Measurements from ENCODE around the gene BRD9.
"Not testable (repeated sequence)": the region's sequence is repeated elsewhere in the genome, so short reads cannot be mapped to it uniquely, and the experiment has no call there.

BRD9 gene

DNA sequence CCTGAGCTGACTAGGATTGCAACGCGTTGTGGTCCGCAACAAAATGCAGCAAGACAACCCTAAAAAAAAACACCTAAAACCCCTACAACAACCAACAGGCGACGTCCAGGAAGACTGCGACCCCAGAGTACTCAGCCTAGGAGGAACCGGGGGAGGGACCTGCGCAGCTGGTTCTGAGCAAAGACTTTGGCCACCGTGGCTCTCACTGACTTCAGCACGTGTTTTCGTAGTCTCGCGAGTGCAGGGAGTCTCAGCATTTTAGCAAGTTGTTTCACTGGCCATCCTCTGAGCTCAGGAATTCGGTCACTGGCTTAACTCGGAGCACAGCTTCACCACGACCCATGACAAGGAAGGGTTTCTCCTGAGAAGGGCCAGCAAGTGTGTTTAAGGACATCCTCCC lies 33.2 kb downstream of the BRD9 start:
- no peak for DNase-seq (ENCODE audit: low read depth in 2 of 2)

DNA sequence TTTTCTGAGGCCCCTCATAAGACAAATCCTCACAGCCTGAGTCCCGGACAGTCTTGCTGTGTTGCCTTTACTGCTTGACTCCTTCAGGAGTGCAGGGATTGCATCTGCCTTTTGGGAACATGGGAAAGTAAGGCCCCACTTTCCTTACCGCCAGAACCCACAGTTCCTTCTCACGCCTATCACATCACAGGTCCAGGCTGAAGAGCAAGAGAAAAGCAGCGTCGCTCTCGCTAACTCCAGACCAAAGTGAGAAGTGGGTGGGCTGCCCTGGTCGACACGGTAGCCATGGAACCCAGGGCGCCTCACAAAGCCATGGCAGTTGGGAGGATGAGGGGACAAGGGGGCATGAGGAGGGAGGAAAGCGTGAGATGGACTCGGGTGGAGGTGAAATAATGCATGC lies 33.9 kb downstream of the BRD9 start:
- no peak for DNase-seq (ENCODE audit: low read depth in 2 of 2)

DNA sequence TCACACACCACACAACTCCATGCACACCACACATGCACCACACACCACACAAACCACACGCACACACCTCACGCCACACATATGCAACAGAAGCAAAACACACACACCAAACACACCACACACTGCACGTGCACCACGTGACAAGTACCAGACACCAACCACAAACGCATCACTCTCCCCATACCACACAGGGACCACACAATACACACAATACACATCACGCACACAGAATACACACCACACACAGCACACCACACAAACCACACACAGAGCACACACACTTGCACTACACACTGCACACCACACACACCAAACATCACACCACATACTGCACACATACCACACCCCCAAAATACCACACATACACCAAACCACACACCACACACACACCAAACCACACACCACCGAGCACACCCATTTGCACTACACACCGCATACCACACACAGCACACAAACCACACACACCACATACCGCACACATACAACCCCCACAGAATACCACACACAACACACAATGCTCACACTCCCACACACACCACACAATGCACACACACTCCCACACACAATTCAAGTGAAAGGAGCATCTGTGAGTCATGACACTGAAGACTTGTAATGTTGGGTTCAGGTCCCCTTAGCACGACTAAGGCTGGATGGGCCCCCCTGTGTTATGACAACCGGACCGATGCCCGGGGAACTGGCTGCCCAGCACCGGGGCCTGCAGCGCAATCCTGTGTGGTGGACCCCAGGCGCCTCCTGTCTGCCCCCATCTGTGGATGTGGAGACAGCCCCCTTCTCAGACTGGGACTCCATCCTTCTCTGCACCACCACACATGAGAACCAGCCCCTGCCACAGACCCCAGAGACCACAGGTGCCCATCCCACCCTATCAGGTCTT lies 35.8 kb downstream of the BRD9 start:
- DNase-seq (ENCODE audit: low read depth in 2 of 2) = no peak

DNA sequence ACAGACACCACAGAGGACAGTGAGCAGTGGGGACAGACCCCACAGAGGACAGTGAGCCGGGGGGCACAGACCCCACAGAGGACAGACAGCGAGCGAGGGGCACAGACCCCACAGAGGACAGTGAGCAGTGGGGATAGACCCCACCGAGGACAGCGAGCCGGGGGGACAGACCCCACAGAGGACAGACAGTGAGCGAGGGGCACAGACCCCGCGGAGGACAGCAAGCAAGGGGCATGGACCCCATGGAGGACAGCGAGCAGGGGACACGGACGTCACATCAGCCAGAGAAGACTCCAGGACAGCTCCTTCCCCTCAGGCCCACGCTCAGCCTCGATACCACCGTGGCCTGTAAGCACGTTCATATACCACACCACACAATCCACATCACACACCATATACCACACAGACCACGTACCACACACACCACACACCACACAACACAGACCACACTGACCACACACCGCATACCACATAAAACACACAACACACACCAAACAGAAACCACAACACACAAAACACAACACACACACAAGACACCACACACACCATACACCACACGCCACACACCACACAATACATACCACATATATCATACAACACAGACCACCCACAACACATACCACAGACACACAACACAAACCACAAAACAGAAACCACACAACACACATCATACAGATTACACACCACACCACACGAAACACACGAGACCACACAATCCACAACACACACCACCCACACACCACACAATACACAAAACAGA lies 36.6 kb downstream of the BRD9 start:
- DNase-seq (ENCODE audit: low read depth in 2 of 2) = no peak

DNA sequence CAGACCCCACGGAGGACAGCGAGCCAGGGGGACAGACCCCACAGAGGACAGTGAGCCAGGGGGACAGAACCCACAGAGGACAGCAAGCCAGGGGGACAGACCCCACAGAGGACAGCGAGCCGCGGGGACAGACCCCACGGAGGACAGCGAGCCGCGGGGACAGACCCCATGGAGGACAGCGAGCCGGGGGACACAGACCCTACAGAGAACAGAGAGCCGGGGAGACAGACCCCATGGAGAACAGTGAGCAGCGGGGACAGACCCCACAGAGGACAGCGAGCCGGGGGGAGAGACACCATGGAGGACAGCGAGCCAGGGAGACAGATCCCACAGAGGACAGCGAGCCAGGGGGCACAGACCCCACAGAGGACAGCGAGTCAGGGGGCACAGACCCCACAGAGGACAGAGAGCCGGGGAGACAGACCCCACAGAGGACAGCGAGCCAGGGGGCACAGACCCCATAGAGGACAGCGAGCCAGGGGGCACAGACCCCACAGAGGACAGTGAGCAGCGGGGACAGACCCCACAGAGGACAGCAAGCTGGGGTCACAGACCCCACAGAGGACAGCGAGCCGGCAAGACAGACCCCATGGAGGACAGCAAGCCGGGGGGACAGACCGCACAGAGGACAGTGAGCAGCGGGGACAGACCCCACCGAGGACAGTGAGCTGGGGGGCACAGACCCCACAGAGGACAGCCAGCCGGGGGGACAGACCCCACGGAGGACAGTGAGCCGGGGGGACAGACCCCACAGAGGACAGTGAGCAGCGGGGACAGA lies 37.4 kb downstream of the BRD9 start:
- DNase-seq (ENCODE audit: low read depth in 2 of 2) = no peak

DNA sequence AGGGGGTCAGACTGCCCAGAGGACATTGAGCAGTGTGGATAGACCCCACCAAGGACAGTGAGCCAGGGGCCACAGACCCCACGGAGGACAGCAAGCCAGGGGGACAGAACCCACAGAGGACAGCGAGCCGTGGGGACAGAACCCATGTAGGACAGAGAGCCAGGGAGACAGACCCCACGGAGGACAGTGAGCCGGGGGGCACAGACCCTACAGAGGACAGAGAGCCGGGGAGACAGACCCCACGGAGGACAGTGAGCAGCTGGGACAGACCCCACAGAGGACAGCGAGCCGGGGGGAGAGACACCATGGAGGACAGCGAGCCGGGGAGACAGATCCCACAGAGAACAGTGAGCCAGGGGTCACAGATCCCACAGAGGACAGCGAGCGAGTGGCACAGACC lies 38.4 kb downstream of the BRD9 start:
- DNase-seq (ENCODE audit: low read depth in 2 of 2) = no peak

DNA sequence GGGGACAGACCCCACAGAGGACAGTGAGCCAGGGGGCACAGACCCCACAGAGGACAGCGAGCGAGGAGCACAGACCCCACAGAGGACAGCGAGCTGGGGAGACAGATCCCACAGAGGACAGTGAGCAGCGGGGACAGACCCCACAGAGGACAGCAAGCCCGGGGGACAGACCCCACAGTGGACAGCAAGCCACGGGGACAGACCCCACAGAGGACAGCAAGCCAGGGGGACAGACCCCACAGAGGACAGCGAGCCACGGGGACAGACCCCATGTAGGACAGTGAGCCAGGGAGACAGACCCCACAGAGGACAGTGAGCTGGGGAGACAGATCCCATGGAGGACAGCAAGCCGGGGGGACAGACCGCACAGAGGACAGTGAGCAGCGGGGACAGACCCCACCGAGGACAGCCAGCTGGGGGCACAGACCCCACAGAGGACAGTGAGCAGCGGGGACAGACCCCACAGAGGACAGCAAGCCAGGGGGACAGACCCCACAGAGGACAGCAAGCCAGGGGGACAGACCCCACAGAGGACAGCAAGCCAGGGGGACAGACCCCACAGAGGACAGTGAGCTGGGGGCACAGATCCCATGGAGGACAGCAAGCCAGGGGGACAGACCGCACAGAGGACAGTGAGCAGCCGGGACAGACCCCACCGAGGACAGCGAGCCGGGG lies 39.0 kb downstream of the BRD9 start:
- DNase-seq (ENCODE audit: low read depth in 2 of 2) = not testable (repeated sequence)

DNA sequence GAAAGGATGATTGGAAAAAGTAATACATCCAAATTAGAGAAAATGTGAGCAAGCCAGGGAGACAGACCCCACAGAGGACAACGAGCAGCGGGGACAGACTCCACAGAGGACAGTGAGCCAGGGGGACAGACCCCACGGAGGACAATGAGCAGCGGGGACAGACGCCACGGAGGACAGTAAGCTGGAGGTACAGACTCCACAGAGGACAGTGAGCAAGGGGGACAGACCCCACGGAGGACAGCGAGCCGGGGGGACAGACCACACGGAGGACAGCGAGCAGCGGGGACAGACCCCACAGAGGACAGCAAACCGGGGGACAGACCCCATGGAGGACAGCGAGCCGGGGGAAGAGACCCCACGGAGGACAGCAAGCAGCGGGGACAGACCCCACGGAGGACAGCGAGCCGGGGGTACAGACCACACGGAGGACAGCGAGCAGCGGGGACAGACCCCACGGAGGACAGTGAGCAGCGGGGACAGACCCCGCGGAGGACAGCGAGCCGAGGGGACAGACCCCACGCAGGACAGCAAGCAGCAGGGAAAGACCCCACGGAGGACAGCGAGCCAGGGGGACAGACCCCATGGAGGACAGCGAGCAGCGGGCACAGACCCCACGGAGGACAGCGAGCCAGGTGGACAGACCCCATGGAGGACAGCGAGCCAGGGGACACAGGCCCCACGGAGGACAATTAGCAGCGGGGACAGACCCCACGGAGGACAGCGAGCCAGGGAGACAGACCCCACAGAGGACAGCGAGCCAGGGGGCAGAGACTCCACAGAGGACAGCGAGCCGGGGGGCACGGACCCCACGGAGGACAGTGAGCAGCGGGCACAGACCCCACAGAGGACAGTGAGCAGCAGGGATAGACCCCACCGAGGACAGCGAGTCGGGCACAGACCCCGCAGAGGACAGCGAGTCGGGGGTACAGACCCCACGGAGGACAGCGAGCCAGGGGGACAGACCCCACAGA lies 39.9 kb downstream of the BRD9 start:
- no peak for DNase-seq (ENCODE audit: low read depth in 2 of 2)

DNA sequence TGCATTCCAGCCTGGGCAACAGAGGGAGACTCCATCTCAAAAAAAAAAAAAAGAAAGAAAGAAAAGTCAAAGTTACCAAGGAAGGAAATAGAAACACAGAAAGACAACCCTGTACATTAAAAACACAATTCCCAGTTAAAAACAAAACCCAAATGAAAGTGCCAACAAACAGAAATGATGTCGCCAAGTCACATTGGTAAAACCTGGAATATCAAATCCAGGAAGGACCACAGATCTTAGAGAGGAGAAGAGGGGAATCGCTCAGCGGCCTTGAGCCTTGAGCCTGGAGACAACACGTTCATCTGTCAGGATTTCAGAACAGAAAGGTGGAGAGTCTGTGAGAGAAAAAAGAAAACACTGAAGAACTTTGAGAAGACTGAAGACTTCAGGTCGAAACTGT lies 40.6 kb downstream of the BRD9 start:
- DNase-seq (ENCODE audit: low read depth in 2 of 2) = no peak

DNA sequence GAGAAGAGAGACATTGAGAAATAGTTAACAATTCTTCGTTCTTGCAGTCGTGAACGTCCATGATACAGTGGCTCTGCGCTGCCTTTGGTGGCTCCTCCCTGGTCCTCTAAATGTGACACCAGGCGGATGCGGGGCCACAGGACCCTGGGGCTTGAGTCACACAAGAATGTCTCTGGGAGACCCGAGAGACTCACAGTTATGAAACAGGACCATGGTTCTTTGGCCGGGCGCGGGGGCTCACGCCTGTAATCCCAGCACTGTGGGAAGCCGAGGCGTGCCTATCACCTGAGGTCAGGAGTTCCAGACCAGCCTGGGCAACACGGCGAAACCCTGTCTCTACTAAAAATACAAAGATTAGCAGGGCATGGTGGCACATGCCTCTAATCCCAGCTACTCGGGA lies 41.0 kb downstream of the BRD9 start:
- no peak for DNase-seq (ENCODE audit: low read depth in 2 of 2)

DNA sequence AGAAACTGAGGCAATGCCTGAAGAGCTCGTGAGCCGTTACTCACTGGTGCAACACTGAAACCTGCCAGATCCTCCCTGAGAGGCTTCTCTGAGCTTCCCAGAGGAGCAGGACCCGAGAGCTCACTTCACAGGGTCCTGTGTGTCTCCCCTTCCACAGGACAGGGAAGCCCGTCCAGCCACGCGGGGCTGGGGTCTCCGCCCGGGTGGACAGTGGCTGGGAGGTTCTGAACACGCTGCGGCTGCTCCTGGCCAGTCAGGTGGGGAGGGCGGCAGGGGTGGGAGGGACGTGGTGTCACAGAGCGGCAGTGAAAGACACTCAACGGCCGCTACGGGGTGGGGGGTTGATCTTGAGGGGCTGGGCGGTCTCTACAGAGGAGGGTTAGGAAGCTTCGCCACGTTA lies 41.5 kb downstream of the BRD9 start:
- no peak for DNase-seq (ENCODE audit: low read depth in 2 of 2)

DNA sequence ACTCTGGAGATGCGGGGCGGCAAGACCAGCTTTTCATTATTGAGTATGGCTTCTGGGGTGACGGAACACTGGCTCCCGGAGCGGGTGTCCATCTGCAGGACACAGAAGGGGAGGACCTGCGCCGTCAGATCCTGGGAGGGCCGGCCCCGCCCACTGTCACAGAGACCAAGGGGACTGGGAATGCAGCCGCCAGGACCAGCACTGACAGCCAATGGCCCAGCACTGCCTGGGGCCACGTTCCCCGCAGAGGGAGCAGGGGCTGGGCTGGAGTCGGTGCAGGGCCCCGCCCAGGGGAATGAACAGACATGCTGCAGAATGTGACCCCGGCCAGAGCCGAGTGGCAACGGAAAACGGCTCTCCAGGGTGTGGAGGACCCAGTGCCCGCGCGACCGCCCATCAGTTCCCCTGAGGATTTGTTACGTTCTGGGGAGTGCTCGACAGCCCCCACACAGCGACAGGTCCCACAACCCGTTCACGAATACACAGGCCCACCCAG lies 42.0 kb downstream of the BRD9 start, which contains the start of gene ZDHHC11:
Gene ZDHHC11 (minus strand): TSS at position 476 of the 496 bp plus-strand sequence. CDS start 384 bp downstream, at position 92.
- DNase-seq (ENCODE audit: low read depth in 2 of 2) = no peak

DNA sequence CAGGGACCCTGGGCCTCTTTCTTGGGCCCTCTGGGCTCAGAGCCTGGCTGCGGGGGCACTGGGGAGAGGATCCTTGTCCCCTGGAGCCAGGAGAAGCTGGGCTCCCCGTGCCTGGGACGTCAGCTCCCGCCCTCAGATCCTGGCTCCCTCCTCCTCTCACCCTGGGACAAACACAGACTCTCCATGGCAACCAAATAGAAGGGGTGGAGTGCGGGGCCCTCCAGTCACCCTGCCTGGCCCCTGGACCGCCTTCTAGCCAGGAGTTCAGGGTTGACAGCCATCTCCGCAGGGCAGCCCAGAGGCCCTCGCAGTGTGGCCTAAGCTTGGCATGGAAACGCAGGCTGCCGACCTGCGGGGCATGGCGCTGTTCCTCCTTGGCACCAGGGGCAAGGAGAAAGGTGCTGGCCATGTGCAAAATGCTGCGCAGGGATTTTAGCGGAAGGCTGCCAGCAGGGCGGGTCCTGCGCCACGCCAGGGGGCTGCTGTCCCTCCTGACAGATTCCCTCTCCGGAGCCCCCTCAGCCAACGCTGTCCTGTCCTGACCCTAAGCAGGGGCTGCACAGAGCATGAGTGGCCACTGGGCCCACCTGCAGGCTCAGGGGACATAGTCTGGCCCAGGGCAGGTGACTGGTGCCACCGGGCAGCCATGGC lies 42.8 kb downstream of the BRD9 start:
- no peak for DNase-seq (ENCODE audit: low read depth in 2 of 2)

DNA sequence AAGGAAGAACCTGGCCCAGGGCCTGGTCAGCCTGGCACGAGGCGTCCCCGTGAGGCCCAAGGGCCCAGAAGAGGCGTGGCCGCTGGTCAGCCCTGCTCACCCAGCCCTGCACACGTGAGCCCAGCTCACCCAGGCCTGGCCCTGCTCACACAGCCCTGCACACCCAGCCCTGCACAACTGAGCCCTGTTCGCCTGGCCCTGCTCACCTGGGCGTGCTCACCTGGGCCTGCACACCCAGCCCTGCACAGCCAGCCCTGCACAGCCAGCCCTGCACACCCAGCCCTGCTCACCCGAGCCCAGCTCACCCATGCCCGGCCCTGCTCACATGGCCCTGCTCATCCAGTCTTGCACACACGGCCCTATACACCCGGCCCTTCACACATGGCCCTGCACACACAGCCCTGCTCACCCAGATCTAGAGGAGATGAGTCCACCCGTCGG lies 43.9 kb downstream of the BRD9 start:
- no peak for DNase-seq (ENCODE audit: low read depth in 2 of 2)

DNA sequence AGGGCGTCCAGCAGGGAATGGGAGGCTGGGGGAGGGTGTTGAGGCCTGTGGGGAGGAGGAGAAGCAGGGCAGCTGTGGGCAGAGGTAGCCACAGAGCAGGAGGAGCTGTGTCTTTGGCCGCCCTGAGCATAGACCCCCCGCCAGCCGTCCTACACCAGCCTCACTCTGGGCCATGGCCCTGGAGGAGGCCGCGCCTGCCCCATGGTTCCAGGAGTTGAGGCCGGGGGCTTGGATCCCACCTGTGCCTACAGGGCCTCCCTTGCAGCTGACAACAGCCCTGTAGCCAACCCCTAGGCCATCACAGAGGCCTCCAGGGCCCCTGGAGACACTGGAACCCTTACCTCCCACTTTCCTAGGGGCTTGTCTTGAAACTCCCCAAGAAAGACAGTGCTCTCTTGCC lies 44.9 kb downstream of the BRD9 start:
- DNase-seq (ENCODE audit: low read depth in 2 of 2) = not testable (repeated sequence)

DNA sequence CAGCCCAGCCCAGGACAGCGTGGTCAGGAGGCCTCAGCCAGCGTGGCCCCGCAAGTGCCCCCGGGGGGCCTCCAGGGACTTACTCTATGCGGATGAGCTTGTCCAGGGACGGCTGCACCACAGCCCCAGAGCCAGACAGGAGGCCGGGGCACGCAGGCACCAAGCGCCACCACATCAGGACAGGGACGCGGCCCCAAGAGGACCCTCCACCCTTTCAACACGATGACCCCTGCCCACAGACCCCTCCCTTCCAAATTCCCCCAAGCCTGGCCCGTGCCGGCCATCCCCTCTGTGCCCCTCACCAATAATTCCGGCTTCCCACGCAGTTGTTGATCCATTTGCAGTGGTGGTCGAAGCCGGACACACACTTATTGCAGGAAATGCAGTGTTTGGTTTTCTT lies 45.4 kb downstream of the BRD9 start:
- DNase-seq (ENCODE audit: low read depth in 2 of 2) = not testable (repeated sequence)

DNA sequence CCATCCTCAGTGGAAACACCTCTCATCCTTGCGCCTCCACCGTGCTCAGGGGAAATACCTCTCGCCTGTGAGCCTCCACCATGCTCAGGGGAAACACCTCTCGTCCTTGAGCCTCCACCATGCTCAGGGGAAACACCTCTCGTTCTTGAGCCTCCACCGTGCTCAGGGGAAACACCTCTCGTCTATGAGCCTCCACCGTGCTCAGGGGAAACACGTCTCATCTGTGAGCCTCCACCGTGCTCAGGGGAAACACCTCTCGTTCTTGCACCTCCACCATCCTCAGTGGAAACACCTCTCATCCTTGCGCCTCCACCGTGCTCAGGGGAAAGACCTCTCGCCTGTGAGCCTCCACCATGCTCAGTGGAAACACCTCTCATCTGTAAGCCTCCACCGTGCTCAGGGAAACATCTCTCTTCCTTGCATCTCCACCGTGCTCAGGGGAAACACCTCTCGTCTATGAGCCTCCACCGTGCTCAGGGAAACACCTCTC lies 46.0 kb downstream of the BRD9 start:
- not testable (repeated sequence) for DNase-seq (ENCODE audit: low read depth in 2 of 2)

DNA sequence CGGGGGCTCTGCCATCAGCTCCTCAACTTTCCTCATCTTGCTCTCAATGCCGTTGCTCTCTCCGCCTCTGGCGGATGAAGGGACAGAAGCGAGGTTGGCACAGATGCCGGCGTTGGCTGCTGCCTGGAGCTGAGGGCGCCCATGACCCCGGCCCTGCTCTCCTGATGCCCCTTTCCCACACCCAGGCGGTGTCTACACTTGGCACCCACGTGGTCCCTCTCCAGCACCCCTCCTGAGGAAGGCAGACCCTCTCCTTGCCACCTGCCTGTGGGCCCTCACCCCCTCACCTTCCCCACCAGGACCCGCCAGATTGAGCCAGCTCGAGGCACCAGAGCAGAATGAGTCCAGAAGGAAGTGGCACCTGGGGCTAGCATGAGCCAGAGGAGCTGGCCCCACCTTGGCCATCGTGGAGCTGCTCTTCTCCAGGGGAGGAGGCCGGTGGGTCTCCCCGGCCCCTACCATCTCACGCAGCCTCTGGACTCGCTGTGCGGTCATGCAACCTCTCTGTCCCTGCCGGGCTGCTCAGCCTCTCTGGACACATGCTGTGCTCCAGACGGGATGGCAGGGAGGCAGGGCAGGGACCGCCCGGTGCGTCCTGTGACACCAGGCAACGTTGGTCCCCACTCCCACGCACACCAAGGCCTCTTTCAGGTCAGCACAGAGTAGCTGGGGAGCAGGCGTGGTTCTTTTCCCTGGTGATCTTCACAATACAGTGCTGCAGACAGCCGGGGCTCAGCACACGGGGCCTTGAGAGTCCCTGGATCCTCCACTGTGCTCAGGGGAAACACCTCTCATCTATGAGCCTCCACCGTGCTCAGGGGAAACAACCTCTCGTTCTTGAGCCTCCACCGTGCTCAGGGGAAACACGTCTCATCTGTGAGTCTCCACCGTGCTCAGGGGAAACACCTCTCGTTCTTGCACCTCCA lies 46.7 kb downstream of the BRD9 start:
- not testable (repeated sequence) for DNase-seq (ENCODE audit: low read depth in 2 of 2)

Data from fibroblast of skin of left biceps (primary cell).